Mammary epithelial cell (primary cell): ENCODE results near the gene COLEC11.

ENCODE experiments used
- EZH2 ChIP-seq: IDR thresholded peaks from 2 replicates; pipeline ENCODE4 v1.6.1; 2012; ENCODE audit warnings: low read length, inconsistent platforms, borderline replicate concordance
- TF ChIP-seq, protein P1 (sequence below), 2 donors: IDR thresholded peaks in 1 of 2; conservative IDR thresholded peaks in 1 of 2; 2 replicates each; pipeline ENCODE4 v1.5.1; 2011 to 2012; ENCODE audit warnings: inconsistent platforms in 2 of 2, low read length in 2 of 2, mild to moderate bottlenecking in 2 of 2, control low read depth in 1 of 2, low read depth in 1 of 2; ENCODE audit not compliant: insufficient read depth in 1 of 2; ENCODE audit errors: extremely low read depth in 1 of 2

DNA sequence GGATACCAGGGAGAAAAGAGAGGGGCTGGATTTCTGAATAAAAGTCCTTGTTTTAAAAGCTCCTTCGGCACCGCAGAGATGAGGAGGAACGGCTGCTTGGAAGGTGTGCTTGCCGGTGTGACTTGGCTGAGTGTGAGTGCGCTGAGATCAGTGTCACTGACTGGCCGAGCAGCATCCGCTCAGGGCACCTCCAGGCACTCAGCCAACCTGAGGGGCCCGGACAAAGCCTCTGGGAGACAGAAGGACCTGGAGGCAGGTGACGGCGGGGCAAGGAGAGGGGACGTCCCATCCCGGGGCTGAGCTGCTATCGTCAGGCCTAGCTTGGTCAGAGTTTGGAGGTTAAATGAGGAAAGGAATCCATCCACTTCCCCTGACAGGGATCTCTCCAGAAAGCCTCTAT is 46.3 kb downstream of the COLEC11 start:
- TF ChIP-seq, protein P1, sequence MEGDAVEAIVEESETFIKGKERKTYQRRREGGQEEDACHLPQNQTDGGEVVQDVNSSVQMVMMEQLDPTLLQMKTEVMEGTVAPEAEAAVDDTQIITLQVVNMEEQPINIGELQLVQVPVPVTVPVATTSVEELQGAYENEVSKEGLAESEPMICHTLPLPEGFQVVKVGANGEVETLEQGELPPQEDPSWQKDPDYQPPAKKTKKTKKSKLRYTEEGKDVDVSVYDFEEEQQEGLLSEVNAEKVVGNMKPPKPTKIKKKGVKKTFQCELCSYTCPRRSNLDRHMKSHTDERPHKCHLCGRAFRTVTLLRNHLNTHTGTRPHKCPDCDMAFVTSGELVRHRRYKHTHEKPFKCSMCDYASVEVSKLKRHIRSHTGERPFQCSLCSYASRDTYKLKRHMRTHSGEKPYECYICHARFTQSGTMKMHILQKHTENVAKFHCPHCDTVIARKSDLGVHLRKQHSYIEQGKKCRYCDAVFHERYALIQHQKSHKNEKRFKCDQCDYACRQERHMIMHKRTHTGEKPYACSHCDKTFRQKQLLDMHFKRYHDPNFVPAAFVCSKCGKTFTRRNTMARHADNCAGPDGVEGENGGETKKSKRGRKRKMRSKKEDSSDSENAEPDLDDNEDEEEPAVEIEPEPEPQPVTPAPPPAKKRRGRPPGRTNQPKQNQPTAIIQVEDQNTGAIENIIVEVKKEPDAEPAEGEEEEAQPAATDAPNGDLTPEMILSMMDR (conservative IDR thresholded peaks at IDR 0.05 in 1 of 2, IDR thresholded peaks at IDR 0.05 in 1 of 2; ENCODE audit: extremely low read depth in 1 of 2, insufficient read depth in 1 of 2, low read depth in 1 of 2, low read length in 2 of 2) = no peak
- no peak for TF ChIP-seq EZH2
